ENCODE data around the gene COX7A1. TPM values are rescaled to one million over a fixed set of nuclear protein-coding genes. Genes with fewer than 3 reads are reported as not detected.

COX7A1 gene
- total RNA-seq, 1 donor from 2014 or later: not detected

GRCh38 chr19:36103040-36103626 lies 49.1 kb downstream of the COX7A1 start:
- no peaks in the 10 kb centered on the region for H3K27me3 Mint-ChIP-seq (ENCODE audit: low read depth)
- H3K4me3 Mint-ChIP-seq (ENCODE audit: unreplicated experiment): no peak overlapping the region
- no peak for DNase-seq (ENCODE audit: low spot score)
- H3K9me3 Mint-ChIP-seq (ENCODE audit: low read depth): no peaks in the 10 kb centered on the region
- TF ChIP-seq CTCF (IDR thresholded peaks at IDR 0.05): no peak
- peaks cover 2% of the 10 kb centered on the region for H3K36me3 Mint-ChIP-seq (ENCODE audit: low read depth)
- H3K4me1 Mint-ChIP-seq (ENCODE audit: low read depth): no peaks in the 10 kb centered on the region
- no peak overlapping the region for H3K27ac Mint-ChIP-seq (ENCODE audit: unreplicated experiment)

- no peak for DNase-seq (ENCODE audit: low spot score)
- H3K27me3 Mint-ChIP-seq (ENCODE audit: low read depth): no peaks in the 10 kb centered on the region
- H3K27ac Mint-ChIP-seq (ENCODE audit: unreplicated experiment): no peak overlapping the region
- no peaks in the 10 kb centered on the region for H3K9me3 Mint-ChIP-seq (ENCODE audit: low read depth)
- TF ChIP-seq CTCF (IDR thresholded peaks at IDR 0.05): no peak
- no peaks in the 10 kb centered on the region for H3K4me1 Mint-ChIP-seq (ENCODE audit: low read depth)
- peaks cover 2% of the 10 kb centered on the region for H3K36me3 Mint-ChIP-seq (ENCODE audit: low read depth)
- no peak overlapping the region for H3K4me3 Mint-ChIP-seq (ENCODE audit: unreplicated experiment)
Measured at GRCh38 chr19:36101550-36102327, 50.5 kb downstream of the COX7A1 start.

Other genes starting within 250 kb of the COX7A1 start
- gene HCST, start 249.9 kb downstream of the COX7A1 start, total RNA-seq: 0.50 to 1.0 TPM in 2 of 3 replicates, not detected in the other
- gene TYROBP, start 244.2 kb downstream of the COX7A1 start, total RNA-seq: not detected in 3 replicates
- 18.4 to 23.3 TPM (median 21.0 TPM) in 3 replicates for gene LRFN3, start 216.1 kb downstream of the COX7A1 start, total RNA-seq
- 10.8 to 12.0 TPM (median 11.2 TPM) in 3 replicates for gene SDHAF1, start 157.3 kb downstream of the COX7A1 start, total RNA-seq
- 0.27 to 1.2 TPM (median 0.49 TPM) in 3 replicates for gene SYNE4, start 143.6 kb downstream of the COX7A1 start, total RNA-seq
- gene ALKBH6, start 138.2 kb downstream of the COX7A1 start, total RNA-seq: 17.9 to 23.7 TPM (median 19.9 TPM) in 3 replicates
- gene CLIP3, start 119.6 kb downstream of the COX7A1 start, total RNA-seq: 51.2 to 59.0 TPM (median 53.8 TPM) in 3 replicates
- gene THAP8, start 98.2 kb downstream of the COX7A1 start, total RNA-seq: 6.6 to 10.2 TPM (median 8.9 TPM) in 3 replicates
- gene WDR62, start 97.5 kb downstream of the COX7A1 start, total RNA-seq: 3.0 to 6.0 TPM (median 3.7 TPM) in 3 replicates
- gene OVOL3, start 41.3 kb downstream of the COX7A1 start, total RNA-seq: not detected in 3 replicates
- gene POLR2I, start 37.6 kb downstream of the COX7A1 start, total RNA-seq: 43.5 to 61.6 TPM (median 49.2 TPM) in 3 replicates
- 181 to 201 TPM (median 199 TPM) in 3 replicates for gene TBCB, start 37.0 kb downstream of the COX7A1 start, total RNA-seq
- gene CAPNS1, start 12.4 kb downstream of the COX7A1 start, total RNA-seq: 509 to 762 TPM (median 724 TPM) in 3 replicates
- 4.9 to 7.3 TPM (median 7.2 TPM) in 3 replicates for gene ZNF565, start 62.2 kb upstream of the COX7A1 start, total RNA-seq
- 62.2 to 69.0 TPM (median 63.8 TPM) in 3 replicates for gene ZNF146, start 62.7 kb upstream of the COX7A1 start, total RNA-seq
- 3.2 to 6.3 TPM (median 3.8 TPM) in 3 replicates for gene ZFP14, start 226.8 kb upstream of the COX7A1 start, total RNA-seq